NCI-H526 treated with DMSO at 0.1 percent for 48 hours (cell line): ENCODE results near the gene FRS3.

Source experiments
- DNase-seq: peaks from one replicate; lab custom pipeline; 2025; lab: John Stamatoyannopoulos, UW

FRS3 gene

GRCh38 chr6:41728073-41728936 lies 51.4 kb downstream of the FRS3 start:
- no peak for DNase-seq

- DNase-seq: no peak
Observed at GRCh38 chr6:41727705-41728072, 52.0 kb downstream of the FRS3 start.

- no peak for DNase-seq
Observed at GRCh38 chr6:41726876-41727275, 52.8 kb downstream of the FRS3 start.

GRCh38 chr6:41724586-41725501 lies 54.9 kb downstream of the FRS3 start:
- DNase-seq: no peak

- no peak for DNase-seq
Observed at GRCh38 chr6:41724228-41724580, 55.5 kb downstream of the FRS3 start.

- DNase-seq: no peak
Observed at GRCh38 chr6:41723530-41724227, 56.0 kb downstream of the FRS3 start.

- no peak for DNase-seq
Observed at GRCh38 chr6:41722969-41723529, 56.7 kb downstream of the FRS3 start.

GRCh38 chr6:41721414-41721813 lies 58.3 kb downstream of the FRS3 start:
- no peak for DNase-seq

- no peak for DNase-seq
Observed at GRCh38 chr6:41720783-41721182, 58.9 kb downstream of the FRS3 start.

GRCh38 chr6:41720262-41720620 lies 59.5 kb downstream of the FRS3 start:
- no peak for DNase-seq
